ENCODE data around the gene PKP4.

- TF ChIP-seq CTCF (IDR thresholded peaks at IDR 0.05) (no peak), EZH2 (IDR thresholded peaks at IDR 0.05) (no peak)
Measured at GRCh38 chr2:158443606-158444005, 13.1 kb upstream of the PKP4 start.
